H7 (cell line): ENCODE results near the gene EFS. TPM values are rescaled to one million over a fixed set of nuclear protein-coding genes. Genes with fewer than 3 reads are reported as not detected.

ENCODE experiments used
- DNase-seq: peaks from one replicate; pipeline ENCODE4 v3.0.0; 2012
- H3K27me3 ChIP-seq: 2 replicates; pipeline ENCODE4 v1.6.0; 2011; ENCODE audit warnings: mild to moderate bottlenecking, low read length; ENCODE audit not compliant: control insufficient read depth, insufficient read depth
- H3K36me3 ChIP-seq: replicated peaks from 2 replicates; pipeline ENCODE4 v1.5.1; 2011; ENCODE audit warnings: low read length; ENCODE audit not compliant: control insufficient read depth, insufficient read depth
- H3K4me3 ChIP-seq: 2 replicates; pipeline ENCODE4 v1.5.1; 2011; ENCODE audit warnings: low read depth, mild to moderate bottlenecking, control low read depth, low read length, moderate library complexity; ENCODE audit not compliant: insufficient read depth
- total RNA-seq: library from RNA; depleted of rRNA; stranded (reverse); fragments of >200 nt; shearing (Covaris generic); gene quantifications from 2 replicates; pipeline ENCODE4 v1.2.3, GENCODE V29; 2014; rRNA removed

The EFS gene, protein sequence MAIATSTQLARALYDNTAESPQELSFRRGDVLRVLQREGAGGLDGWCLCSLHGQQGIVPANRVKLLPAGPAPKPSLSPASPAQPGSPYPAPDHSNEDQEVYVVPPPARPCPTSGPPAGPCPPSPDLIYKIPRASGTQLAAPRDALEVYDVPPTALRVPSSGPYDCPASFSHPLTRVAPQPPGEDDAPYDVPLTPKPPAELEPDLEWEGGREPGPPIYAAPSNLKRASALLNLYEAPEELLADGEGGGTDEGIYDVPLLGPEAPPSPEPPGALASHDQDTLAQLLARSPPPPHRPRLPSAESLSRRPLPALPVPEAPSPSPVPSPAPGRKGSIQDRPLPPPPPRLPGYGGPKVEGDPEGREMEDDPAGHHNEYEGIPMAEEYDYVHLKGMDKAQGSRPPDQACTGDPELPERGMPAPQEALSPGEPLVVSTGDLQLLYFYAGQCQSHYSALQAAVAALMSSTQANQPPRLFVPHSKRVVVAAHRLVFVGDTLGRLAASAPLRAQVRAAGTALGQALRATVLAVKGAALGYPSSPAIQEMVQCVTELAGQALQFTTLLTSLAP
- total RNA-seq: 23.1 and 24.0 TPM in 2 replicates

GRCh38 chr14:23365036-23365731 lies at the start of gene EFS:
Gene EFS, minus strand, starts transcription at chr14:23365172. Its CDS starts 147 bp downstream, at chr14:23365025.
- Histone ChIP-seq H3K36me3 (no peaks in the 10 kb centered on the region; the same call in 1 of the 2 replicates), H3K4me3 (peak within 1 kb of the TSS; percentile 84), H3K27me3 (peaks cover 9% of the 10 kb centered on the region)
- DNase-seq: peak; percentile 88

DNA sequence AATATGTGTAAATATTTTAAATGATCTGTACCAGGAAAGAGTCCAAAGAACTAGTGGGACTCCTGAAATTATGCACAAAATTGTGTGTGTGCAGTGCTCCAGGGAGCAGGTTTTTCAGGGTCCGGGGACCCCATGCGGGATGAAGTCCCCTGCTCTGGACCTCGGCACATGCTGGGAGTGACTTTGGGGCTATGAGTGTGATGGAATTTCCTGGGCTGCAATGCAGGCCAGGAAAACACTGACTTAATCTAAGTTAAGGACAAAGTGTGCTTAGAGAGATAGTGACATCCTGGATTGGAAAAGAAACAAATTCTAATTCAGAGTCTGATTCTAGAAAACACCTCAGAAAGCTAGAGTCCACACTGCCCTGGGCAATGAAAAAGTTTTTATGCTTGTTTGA lies 49.3 kb upstream of the EFS start:
- Histone ChIP-seq H3K36me3 (no peaks in the 10 kb centered on the region), H3K27me3 (no peaks in the 10 kb centered on the region), H3K4me3 (no peak overlapping the region)
- no peak for DNase-seq

GRCh38 chr14:23413681-23414080 lies 48.7 kb upstream of the EFS start:
- H3K4me3 ChIP-seq: no peak overlapping the region
- no peaks in the 10 kb centered on the region for H3K27me3 ChIP-seq
- H3K36me3 ChIP-seq: no peaks in the 10 kb centered on the region
- peak; percentile 36 for DNase-seq

- Histone ChIP-seq H3K27me3 (peaks cover 2% of the 10 kb centered on the region; the same call in 1 of the 2 replicates), H3K36me3 (no peaks in the 10 kb centered on the region), H3K4me3 (no peak overlapping the region)
- DNase-seq: peak; percentile 50
These were observed 46.9 kb upstream of the EFS start for GRCh38 chr14:23411563-23412525.

GRCh38 chr14:23409966-23410635 lies 45.1 kb upstream of the EFS start:
- Histone ChIP-seq H3K27me3 (peaks cover 2% of the 10 kb centered on the region; the same call in 1 of the 2 replicates), H3K4me3 (no peak overlapping the region), H3K36me3 (no peaks in the 10 kb centered on the region)
- no peak for DNase-seq

GRCh38 chr14:23409475-23409874 lies 44.5 kb upstream of the EFS start:
- Histone ChIP-seq H3K27me3 (peaks cover 2% of the 10 kb centered on the region; the same call in 1 of the 2 replicates), H3K4me3 (no peak overlapping the region), H3K36me3 (no peaks in the 10 kb centered on the region)
- DNase-seq: peak; percentile 28

DNA sequence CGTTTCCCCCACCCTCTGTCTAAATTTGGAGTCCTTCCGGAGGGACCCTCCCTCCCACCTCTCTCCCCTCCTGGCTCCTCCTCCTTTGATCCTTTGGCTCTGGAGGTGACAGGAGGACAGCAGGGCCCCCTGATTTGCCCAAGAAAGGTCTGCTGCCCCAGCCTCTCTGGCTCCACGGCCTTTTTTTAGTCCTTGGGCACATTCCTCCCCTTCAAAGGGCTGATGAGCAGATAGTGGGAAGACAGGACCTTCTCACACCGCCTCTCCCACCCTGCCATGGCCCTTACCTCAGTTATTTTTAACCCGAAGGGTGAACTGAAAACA lies 43.3 kb upstream of the EFS start:
- Histone ChIP-seq H3K4me3 (no peak overlapping the region), H3K27me3 (peaks cover 2% of the 10 kb centered on the region), H3K36me3 (no peaks in the 10 kb centered on the region)
- peak; percentile 64 for DNase-seq

DNA sequence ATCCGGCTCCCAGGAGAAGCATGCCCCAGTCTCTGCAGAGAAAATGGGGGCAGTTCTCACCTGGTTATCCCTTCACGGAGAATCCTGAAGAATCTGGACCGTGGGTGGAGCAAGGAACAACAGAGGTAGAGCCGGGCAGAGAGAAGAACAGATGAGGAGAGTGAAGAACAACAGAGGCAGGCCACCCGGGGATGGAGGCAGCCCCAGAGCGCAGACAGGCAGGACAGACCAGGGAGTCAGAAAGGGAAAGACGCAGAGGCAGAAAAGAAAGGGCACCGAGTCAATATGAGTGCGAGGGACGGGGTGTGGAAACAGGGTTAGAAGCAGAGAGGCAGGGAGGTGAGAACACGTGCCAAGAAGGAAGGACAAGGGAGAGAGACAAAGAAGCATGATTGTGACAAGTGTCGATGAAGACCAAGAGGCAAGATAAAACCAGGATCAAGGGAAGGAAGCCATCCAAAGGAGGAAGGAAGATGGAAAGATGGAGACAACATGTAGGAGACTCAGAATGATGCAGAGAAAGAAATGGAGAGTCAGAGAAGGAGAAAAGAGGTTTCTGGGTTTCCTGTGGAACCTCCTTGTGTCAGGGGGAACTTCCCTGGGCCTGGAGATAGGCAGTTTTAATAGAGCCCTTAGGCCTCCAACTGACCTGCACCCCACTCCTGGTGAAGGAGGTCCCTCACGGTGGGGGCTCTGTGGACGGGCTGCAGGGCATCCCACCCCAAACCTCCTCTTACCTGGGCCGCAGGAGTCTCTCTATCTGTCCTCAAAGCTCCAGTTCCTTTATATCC lies 42.7 kb upstream of the EFS start, which contains the start of gene MYH6:
Gene MYH6, minus strand, starts transcription at position 758 of the 791 bp plus-strand sequence. CDS start 1,050 bp downstream, outside the sequence.
- Histone ChIP-seq H3K4me3 (no peak within 1 kb of the TSS), H3K36me3 (no peaks in the 10 kb centered on the region), H3K27me3 (peaks cover 2% of the 10 kb centered on the region)
- peak; percentile 30 for DNase-seq

DNA sequence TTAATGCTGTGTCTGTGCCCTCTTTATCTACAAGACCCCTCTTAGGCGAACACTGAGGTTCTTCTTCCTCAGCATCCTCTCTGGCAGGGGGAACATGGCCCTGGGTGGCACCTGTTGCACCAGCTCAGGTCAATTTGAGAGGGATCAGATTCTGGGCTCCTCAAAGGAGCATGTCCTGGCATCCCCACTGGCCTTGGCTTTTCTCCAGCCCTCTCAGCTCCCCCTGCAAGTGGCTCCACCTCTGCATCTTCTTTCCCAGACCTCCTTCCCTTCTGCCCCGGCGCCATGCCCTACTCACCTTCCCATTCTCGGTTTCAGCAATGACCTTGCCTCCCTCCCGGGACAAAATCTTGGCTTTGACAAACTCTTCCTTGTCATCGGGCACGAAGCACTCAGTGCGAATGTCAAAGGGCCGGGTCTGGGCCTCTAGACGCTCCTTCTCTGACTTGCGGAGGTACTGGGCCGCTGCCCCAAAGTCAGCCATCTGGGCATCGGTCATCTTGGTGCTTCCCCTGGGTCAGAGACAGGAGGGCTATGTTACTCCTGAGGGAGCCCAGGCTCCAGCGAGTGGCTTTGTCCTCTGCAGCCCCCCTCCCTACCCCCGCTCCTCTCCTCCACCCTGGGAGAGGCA lies 41.9 kb upstream of the EFS start:
- H3K4me3 ChIP-seq: no peak overlapping the region
- no peaks in the 10 kb centered on the region for H3K36me3 ChIP-seq
- H3K27me3 ChIP-seq: peaks cover 2% of the 10 kb centered on the region
- DNase-seq: peak; percentile 46

DNA sequence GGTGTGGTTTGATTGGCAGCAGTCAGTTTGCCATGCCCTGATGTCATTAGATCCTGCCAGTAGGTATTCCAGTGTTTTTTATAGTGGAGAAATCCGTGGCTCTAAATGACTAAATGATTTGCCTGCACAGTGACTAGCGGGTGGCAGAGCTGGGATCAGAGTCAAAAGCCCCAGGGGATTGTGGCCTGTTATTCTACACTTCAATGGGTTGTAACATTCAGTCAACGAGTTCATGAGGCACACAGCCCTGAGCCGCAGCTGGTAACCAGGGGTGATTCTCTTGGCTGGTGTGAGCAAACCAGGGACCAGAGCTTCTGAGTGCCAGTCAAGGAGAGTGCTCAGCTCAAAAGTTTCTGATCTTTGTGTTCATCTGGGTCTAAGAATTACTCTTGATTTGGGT lies 41.3 kb upstream of the EFS start:
- Histone ChIP-seq H3K36me3 (no peaks in the 10 kb centered on the region), H3K27me3 (peaks cover 2% of the 10 kb centered on the region), H3K4me3 (no peak overlapping the region)
- peak; percentile 35 for DNase-seq

DNA sequence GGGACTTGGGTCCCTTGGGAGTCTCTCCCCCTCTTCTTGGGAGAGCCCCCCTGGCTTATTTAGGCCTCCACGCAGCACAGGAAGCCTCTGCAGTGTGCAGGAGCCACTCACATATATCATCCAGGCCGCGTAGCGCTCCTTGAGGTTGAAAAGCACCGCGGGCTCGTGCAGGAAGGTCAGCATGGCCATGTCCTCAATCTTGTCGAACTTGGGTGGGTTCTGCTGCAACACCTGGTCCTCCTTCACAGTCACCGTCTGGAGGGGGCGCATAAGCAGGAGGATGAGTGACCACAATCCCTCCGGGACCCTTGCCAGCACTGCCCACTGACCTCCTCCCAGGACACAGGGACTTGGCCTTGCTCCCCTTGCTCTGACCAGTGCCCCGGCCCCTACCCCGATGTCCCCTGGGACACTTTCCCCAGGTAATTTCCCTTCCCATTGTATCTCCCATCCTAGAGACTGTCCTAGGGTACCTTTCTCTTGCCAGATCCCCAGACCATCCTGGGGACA lies 40.6 kb upstream of the EFS start:
- H3K27me3 ChIP-seq: peaks cover 2% of the 10 kb centered on the region
- DNase-seq: peak; percentile 39
- no peaks in the 10 kb centered on the region for H3K36me3 ChIP-seq
- no peak overlapping the region for H3K4me3 ChIP-seq

DNA sequence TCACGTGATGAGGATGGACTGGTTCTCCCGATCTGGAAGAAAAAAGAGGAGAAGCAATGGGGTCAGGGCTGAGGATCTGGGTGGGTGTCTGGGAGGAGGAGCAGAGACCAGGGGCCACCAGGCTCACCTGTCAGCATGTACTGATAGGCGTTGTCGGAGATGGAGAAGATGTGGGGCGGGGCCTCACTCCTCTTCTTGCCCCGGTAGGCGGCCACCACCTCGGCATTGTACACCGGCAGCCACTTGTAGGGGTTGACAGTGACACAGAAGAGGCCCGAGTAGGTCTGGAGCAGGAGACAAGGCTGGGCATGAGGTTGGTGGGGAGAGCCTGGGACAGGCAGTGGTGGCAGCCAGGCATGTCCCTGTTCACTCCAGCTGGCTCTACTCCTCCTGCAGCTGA lies 40.1 kb upstream of the EFS start:
- Histone ChIP-seq H3K27me3 (peaks cover 2% of the 10 kb centered on the region), H3K36me3 (no peaks in the 10 kb centered on the region), H3K4me3 (no peak overlapping the region)
- DNase-seq: no peak
